ENCODE results near the gene SEMA6D. TPM values are rescaled to one million over a fixed set of nuclear protein-coding genes. Genes with fewer than 3 reads are reported as not detected.

Gene SEMA6D
- total RNA-seq, 1 experiment from 2014 or later = 0.91 TPM

GRCh38 chr15:47741907-47742306 is 24.6 kb downstream of the SEMA6D start:
- Histone ChIP-seq H3K79me2 (ENCODE audit: low read length) (no peaks in the 10 kb centered on the region), H3K27me3 (ENCODE audit: low read length) (no peaks in the 10 kb centered on the region), H3K4me2 (ENCODE audit: low read length) (no peak overlapping the region), H4K20me1 (ENCODE audit: low read length) (no peaks in the 10 kb centered on the region), H3K4me1 (ENCODE audit: insufficient read depth, low read length) (no peaks in the 10 kb centered on the region), H2AFZ (ENCODE audit: low read length) (no peak overlapping the region), H3K9ac (ENCODE audit: low read length) (no peak overlapping the region), H3F3A (ENCODE audit: low read length, unreplicated experiment) (no peaks in the 10 kb centered on the region), H3K4me3 (ENCODE audit: low read length) (no peak overlapping the region), H3K9me2 (replicated peaks; ENCODE audit: low read length) (no peaks in the 10 kb centered on the region), H3K9me3 (ENCODE audit: low read length) (no peaks in the 10 kb centered on the region), H3K27ac (ENCODE audit: low read length) (no peak overlapping the region), H3K36me3 (ENCODE audit: low read depth, low read length) (no peaks in the 10 kb centered on the region)
- DNase-seq (no peak), ATAC-seq (no peak)
- CTCF ChIA-PET = no interaction called here
- TF ChIP-seq EZH2 (IDR thresholded peaks at IDR 0.05; ENCODE audit: low read length, unreplicated experiment) (no peak), CTCF (conservative IDR thresholded peaks at IDR 0.05; ENCODE audit: low read depth, low read length) (no peak), EZH2phosphoT487 (IDR thresholded peaks at IDR 0.05; ENCODE audit: borderline replicate concordance, low read length) (no peak)
- BruUV-seq (replicated peaks) = no TSS peak
- POLR2A ChIA-PET (ENCODE audit: unreplicated experiment) = no interaction called here
- intact Hi-C loops (cut with micrococcal nuclease) = no loop called here

- BruUV-seq (replicated peaks) = no TSS peak
- no peak for TF ChIP-seq CTCF (conservative IDR thresholded peaks at IDR 0.05; ENCODE audit: low read depth, low read length)
- no peak for TF ChIP-seq EZH2phosphoT487 (IDR thresholded peaks at IDR 0.05; ENCODE audit: borderline replicate concordance, low read length)
- no peak for TF ChIP-seq EZH2 (IDR thresholded peaks at IDR 0.05; ENCODE audit: low read length, unreplicated experiment)
- Histone ChIP-seq H3K9me2 (replicated peaks; ENCODE audit: low read length) (no peaks in the 10 kb centered on the region), H3K9me3 (ENCODE audit: low read length) (no peaks in the 10 kb centered on the region), H3K9ac (ENCODE audit: low read length) (no peak overlapping the region), H4K20me1 (ENCODE audit: low read length) (no peaks in the 10 kb centered on the region), H3K4me1 (ENCODE audit: insufficient read depth, low read length) (no peaks in the 10 kb centered on the region), H3K4me3 (ENCODE audit: low read length) (no peak overlapping the region), H3K4me2 (ENCODE audit: low read length) (no peak overlapping the region), H3K27me3 (ENCODE audit: low read length) (no peaks in the 10 kb centered on the region), H3K27ac (ENCODE audit: low read length) (no peak overlapping the region), H3F3A (ENCODE audit: low read length, unreplicated experiment) (no peaks in the 10 kb centered on the region), H3K79me2 (ENCODE audit: low read length) (no peaks in the 10 kb centered on the region), H2AFZ (ENCODE audit: low read length) (no peak overlapping the region), H3K36me3 (ENCODE audit: low read depth, low read length) (no peaks in the 10 kb centered on the region)
- ATAC-seq (no peak), DNase-seq (no peak)
- ChIA-PET CTCF (no interaction called here), POLR2A (ENCODE audit: unreplicated experiment) (no interaction called here)
- intact Hi-C loops (cut with micrococcal nuclease) = no loop called here
Observed at GRCh38 chr15:47742334-47742733, 25.0 kb downstream of the SEMA6D start.

- no peak overlapping the region for H3K9ac ChIP-seq (ENCODE audit: low read length)
- no TSS peak for BruUV-seq (replicated peaks)
- no peak for ATAC-seq
- H3K4me3 ChIP-seq (ENCODE audit: low read length) = no peak overlapping the region
- H4K20me1 ChIP-seq (ENCODE audit: low read length) = no peaks in the 10 kb centered on the region
- intact Hi-C loops (cut with micrococcal nuclease) = no loop called here
- ChIA-PET CTCF (no interaction called here), POLR2A (ENCODE audit: unreplicated experiment) (no interaction called here)
- H3K9me3 ChIP-seq (ENCODE audit: low read length) = no peaks in the 10 kb centered on the region
- no peak for DNase-seq
- no peak overlapping the region for H3K4me2 ChIP-seq (ENCODE audit: low read length)
- H3K27ac ChIP-seq (ENCODE audit: low read length) = no peak overlapping the region
- H2AFZ ChIP-seq (ENCODE audit: low read length) = no peak overlapping the region
- no peaks in the 10 kb centered on the region for H3K79me2 ChIP-seq (ENCODE audit: low read length)
- H3F3A ChIP-seq (ENCODE audit: low read length, unreplicated experiment) = no peaks in the 10 kb centered on the region
- H3K36me3 ChIP-seq (ENCODE audit: low read depth, low read length) = no peaks in the 10 kb centered on the region
- TF ChIP-seq EZH2phosphoT487 (IDR thresholded peaks at IDR 0.05; ENCODE audit: borderline replicate concordance, low read length) = no peak
- TF ChIP-seq CTCF (conservative IDR thresholded peaks at IDR 0.05; ENCODE audit: low read depth, low read length) = no peak
- no peak for TF ChIP-seq EZH2 (IDR thresholded peaks at IDR 0.05; ENCODE audit: low read length, unreplicated experiment)
- H3K9me2 ChIP-seq (replicated peaks; ENCODE audit: low read length) = no peaks in the 10 kb centered on the region
- no peaks in the 10 kb centered on the region for H3K27me3 ChIP-seq (ENCODE audit: low read length)
- H3K4me1 ChIP-seq (ENCODE audit: insufficient read depth, low read length) = no peaks in the 10 kb centered on the region
Observed at GRCh38 chr15:47742742-47743141, 25.4 kb downstream of the SEMA6D start.
